ENCODE results near the gene TGM6.
A peak's percentile ranks its signal among the peaks of the same experiment; 100 is the strongest.
"Not testable (repeated sequence)": the region's sequence is repeated elsewhere in the genome, so short reads cannot be mapped to it uniquely, and the experiment has no call there.

Gene TGM6

DNA sequence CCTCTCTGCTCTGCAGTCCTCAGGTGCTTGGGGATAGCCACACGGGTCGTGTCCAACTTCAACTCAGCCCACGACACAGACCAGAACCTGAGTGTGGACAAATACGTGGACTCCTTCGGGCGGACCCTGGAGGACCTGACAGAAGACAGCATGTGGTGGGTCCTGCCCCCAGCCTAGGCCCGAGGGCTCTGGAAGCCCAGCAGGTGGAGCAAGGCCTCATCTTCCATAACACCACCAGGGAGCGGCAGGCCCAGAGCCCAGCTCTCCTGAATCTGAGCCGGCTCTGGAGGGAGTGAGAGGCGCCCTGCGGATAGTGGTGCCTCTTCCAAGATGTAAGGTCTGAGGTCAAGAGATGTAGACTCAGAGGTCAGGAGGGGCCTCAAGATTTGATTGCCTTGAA lies 19.6 kb downstream of the TGM6 start:
- no peak for DNase-seq

DNA sequence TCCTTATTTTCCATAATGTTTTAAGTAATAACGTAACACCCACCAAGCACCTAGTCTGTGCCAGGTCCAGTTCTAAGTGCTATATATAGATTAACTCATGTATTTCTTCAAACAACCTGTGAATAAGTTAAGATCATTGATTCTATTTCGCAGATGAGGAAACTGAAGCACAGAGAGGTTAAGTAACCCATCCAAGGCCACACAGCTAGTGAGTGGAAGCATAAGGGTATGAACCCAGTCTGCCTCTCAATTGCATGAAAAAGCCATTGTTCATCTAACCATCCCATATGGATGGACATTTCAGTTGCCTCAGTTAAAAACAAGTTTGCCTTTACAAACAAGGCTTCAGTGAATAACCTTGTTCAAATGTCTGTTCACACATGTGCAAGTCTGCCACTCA lies 20.8 kb downstream of the TGM6 start:
- DNase-seq, result no peak

DNA sequence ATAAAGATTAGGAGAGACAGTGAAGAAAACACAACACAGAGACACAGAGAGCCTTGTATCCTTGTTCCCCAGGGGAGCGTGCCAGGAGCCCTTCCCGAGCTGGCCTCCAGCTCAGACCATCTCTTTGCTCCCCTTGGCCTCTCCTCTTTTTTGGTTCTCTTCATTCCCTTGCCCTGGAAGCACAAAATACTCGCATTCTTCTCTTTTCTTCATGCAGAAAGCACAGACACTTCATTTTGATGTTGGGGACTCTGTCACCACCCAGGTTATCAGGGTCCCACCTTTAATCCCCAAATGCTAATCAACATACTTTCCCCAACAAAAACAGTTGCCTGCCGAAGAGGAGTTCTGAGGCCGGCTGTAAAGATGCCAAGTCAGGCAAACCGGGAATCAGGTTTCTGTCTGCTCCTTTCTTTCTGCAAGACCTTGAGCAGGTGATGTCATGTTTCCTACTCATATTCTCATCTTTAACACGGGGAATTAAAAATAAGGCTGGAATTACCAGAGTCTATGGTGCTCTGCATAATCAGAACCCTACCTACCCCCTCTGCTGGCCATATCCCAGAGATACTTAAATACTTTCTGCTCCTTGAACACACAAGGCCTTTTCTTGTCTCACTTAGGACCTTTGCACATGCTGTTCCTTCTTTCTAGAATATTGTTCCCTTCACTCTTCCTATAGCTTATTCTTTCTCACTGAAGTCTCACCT lies 21.7 kb downstream of the TGM6 start:
- DNase-seq, result peak; percentile 50

DNA sequence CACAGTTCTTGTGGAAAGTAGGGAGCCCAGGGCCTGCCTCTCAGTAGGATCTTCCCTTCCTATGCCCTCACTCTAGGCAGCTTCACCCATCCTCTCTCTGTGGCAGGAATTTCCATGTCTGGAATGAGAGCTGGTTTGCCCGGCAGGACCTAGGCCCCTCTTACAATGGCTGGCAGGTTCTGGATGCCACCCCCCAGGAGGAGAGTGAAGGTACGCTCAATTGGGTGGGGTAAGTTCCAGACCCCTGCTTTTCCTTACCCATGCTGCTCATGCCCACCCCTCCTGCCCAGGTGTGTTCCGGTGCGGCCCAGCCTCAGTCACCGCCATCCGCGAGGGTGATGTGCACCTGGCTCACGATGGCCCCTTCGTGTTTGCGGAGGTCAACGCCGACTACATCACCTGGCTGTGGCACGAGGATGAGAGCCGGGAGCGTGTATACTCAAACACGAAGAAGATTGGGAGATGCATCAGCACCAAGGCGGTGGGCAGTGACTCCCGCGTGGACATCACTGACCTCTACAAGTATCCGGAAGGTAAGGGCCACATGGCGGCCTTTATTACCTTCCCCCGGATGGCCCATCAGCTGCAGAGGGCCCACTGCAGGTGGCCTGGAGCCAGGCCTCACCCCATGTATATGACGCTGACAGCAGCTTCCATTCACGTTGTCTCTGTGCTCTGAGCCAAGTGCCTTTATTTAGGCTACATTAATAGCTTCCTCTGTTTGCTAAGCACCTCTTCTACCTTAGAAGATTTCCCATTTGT lies 22.8 kb downstream of the TGM6 start:
- no peak for DNase-seq

DNA sequence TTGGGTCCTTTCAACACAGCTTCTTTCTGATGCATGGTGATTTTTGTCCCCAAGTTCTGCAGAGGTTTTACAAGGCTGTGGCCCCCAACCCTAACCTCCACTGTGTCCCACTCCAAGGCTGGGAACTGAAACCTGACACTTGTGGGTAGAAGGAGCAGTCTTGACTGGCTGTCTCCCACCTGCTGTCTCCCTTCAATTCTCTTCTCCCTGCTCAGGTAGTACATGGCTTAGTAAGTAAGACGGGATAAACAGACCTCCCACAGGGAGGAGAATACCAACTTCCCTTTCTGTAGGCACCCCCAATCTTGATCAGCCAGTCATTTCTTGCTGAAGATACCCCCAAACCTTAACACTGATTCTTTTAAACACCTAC lies 25.0 kb downstream of the TGM6 start:
- no peak for DNase-seq

DNA sequence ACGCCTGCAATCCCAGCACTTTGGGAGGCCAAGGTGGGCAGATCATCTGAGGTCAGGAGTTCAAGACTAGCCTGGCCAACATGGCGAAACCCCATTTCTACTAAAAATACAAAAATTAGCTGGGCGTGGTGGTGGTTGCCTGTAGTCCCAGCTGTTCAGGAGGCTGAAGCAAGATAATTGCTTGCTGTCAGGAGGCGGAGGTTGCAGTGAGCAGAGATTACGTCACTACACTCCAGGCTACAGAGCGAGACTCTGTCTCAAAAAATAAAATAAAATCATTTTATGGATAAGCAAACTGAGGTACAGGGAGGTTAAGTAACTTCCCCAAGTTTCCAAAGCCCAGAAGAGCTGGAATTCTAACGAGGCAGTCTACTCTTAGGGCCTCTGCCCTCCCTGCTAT lies 26.7 kb downstream of the TGM6 start:
- DNase-seq, result not testable (repeated sequence)

DNA sequence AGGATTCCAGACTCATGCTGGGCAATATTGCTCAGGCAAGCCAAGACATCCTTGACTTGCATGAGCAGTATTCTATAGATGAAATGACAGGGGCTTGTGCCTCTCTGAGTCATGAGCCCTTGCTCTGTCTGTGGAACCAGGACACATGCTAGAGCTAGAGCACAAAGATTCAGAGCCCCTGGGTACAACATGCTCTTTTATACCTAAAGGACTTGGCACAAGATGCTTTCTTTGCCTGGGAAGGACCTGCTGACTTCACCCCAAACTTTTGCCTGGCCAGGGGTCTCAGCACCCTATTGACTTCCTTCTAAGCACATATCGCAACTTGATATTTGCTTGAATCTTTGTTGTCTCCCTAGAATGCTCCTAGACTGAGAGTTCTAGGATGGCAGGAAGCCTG lies 27.4 kb downstream of the TGM6 start:
- DNase-seq, result no peak

DNA sequence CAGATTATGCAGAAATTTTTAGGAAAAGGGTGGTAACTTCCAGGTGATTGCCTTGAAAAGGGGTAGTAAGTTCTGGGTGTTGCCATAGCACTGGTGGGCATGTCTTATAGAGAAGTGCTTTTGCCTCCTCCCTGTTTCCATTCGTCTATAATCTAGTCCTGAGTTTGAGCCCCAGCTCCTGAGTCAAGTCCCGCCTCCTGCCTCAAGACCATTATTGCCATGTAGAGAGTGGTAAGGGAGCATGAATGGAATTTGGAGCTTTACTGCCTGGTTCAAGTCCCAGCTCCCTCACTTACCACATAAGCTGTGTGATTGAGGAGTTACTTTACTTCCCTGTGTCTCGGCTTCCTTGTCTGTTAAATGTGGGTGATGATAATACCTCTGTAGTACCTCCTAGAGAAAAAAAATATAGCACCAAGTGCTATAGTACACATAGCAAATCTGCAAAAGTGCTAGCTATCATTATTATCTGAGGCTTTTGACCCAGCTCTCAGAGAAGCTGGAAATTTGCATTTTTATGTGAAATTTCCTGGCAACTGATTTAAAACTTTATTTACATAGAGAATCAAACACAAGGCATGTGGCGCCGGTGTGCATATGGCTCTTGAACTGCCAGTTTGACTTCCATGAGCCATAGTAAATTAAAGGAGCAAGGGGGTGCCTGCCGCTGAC lies 36.0 kb downstream of the TGM6 start:
- DNase-seq, result no peak

DNA sequence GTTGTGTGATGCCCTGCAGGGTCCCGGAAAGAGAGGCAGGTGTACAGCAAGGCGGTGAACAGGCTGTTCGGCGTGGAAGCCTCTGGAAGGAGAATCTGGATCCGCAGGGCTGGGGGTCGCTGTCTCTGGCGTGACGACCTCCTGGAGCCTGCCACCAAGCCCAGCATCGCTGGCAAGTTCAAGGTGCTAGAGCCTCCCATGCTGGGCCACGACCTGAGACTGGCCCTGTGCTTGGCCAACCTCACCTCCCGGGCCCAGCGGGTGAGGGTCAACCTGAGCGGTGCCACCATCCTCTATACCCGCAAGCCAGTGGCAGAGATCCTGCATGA lies 36.5 kb downstream of the TGM6 start:
- no peak for DNase-seq

DNA sequence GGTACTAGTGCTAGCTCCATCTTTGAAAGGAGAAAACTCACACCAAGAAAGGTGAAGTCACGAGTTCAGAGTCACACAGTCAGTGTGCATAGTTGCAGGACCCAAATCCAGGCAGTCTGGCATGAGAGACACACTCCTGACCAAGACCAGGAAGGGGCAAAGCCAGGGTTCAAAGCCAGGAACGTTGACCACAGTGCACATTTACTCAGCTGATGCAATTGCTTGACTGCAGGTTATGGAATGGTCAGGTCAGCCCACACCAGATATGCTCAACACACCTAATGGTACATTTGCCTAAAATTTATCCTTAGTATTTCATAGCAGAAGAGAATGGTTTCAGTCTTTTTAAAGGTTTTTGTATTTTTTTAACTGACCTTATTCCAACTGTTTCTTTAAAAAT lies 37.7 kb downstream of the TGM6 start:
- DNase-seq, result no peak

DNA sequence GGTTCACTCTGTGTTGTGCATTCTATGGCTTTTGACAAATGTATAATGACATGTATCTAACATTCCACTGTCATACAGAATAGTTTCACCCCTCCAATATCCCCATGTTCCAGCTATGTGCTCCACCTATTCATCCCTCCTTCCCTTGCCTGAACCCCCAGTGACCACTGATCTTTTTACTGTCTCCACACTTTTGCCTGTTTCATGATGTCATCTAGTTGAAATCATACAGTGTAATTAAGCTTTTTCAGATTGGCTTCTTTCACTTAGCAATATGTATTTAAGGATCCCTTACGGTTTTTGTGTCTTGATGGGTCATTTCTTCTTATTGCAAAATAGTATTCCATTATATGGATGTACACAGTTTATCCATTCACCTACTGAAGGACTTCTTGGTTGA lies 39.8 kb downstream of the TGM6 start:
- DNase-seq, result no peak

DNA sequence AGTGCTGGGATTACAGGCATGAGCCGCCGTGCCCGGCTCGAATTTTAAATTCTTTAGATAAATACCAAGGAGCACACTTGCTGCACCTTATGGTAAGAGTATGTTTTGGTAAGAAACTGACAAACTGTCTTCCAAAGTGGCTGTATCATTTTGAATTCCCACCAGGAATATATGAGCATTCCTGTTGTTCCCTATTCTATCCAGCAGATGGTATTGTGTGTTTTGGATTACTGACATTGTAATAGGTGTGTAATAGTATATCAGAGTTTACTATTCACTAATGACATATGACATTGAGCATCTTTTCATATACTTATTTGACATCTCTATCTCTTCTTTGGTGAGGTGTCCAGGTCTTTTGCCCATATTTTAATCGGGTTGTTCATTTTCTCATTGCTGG lies 40.5 kb downstream of the TGM6 start:
- no peak for DNase-seq

DNA sequence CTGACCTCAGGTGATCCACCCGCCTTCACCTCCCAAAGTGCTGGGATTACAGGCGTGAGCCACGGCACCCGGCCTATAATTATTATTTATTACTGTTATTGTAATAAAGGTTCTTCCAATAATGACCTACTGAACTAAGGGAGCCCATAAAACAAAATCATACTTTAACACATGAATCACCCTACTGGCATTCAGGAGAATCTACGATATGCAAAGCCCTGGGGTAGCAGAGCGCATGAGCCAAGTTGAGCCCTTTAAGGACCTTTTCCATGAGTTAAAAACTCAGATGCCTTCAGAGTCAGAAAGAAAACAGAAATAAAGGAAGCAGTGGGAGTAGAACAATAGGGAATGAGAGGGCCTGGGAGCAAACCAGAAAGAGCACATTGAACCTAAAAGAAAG lies 48.4 kb downstream of the TGM6 start:
- DNase-seq, result no peak

DNA sequence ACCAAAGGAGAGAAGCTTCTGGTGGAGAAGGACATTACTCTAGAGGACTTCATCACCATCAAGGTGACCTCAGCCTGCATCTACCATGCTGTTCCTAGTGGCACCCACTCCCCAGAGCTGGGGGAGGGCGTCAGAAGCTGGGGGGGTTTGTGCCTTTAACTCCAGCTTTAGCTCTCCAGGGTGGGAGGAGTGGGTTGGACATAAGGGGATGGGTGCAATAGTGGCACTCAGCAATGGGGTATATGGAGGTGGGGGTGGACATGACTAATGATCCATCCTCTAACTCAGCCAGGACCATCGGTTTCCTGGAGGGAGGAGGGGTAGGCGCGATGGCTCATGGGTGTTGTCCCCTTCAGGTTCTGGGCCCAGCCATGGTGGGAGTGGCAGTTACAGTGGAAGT lies 49.8 kb downstream of the TGM6 start:
- DNase-seq, result no peak

DNA sequence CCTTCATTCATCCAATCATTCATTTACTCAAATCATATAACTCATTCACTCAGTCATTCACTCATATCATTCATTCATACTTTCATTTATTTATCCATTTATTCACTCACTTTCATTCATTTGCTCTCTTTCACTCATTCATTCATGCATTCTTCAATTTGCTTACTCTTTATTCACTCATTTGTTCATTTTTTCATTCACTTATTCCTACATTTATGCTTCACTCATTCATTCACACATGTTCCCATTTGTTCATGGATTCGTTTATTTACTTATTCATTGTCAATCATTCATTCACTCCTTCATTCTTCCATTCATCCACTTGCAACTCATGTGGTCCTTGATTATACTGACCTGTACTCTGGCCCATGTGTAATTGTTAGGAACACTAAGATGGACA lies 50.5 kb downstream of the TGM6 start:
- DNase-seq, result no peak

DNA sequence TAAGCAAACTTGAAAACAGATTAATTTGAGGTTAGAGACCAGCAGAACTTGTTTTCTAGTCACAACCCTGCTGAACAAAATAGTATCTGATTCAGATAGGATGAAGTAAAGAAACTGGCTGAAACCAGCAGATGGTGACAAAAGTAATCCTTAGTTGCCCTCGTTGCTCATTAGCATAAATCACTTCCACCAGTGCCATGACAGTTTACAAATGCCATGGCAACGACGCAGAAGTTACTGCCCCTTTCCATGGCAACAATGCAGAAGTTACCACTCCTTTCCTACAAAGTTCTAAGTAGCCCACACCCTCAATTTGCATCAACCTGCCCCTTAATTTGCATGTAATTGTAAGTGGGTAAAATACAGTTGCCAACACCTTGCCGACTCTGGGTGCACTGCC lies 66.1 kb downstream of the TGM6 start:
- DNase-seq, result no peak

DNA sequence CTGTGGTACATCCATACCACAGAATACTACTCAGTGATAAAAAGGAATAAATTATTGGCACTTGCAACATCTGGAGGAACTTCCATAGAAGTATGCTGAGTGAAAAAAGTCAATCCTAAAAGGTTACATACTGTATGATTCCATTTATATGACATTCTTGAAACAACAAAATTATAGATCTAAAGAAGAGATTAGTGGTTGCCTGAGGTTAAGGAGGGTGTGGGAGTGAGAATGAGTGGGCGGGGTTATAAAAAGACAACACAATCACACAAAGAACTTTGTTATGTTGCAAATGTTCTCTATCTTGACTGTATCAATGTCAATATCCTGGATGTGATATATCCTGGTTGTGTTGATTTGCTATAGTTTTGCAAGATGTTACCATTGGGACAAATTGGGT lies 68.7 kb downstream of the TGM6 start:
- no peak for DNase-seq

DNA sequence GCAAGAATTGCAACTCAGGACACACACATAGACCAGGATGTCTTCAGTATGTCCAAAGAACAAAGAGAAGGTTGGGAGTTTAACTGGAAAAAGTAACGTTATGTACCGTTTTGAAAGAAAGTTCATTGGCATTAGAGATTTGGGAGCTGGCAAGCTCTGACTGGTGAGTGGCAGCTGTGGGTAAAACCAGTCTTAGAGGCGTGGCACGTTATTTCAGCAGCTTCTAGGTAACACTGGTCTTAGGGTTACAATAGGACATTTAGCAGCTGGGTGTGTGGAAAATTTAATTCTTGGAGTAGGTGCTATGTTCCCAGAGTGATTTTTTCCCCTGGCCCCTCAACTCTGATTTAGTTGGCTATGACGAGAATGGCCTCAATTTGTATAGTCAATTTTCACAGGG lies 70.7 kb downstream of the TGM6 start:
- DNase-seq, result no peak

DNA sequence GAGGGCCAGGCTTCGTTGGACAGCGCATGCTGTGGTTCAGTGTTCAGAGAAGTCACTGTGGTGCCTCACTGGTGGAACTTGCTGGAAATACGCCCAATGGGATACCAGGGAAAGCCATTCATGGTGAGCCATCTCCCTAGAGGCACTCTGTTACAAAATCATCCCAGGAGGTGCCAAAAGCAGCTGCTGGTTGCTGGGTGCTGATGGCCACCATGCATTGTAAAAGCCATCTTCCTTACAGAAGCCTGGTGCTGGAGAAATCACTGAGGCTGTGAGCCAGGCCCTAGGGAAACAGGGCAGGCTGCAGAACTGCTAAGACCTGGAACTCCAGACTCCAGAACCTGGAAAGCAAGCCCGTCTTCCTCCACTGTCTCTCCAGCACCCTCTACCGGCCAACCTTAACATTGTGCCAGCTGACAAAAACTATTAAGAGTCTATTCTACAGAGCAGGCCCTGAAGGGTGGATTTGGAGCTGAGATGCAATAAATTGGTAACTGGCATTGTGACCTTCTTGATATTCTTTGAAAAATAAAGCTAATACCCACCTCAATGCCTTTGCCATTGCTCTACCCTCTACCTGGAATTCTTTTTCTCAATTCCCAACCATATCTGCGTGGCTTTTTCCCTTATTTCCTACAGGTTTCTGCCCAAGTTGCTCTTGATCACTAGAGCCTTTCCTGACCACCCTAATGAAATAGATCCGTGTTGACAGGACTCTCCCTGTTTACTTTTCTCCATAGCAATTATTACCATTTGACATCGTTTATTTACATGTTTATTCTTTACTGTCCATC lies 71.4 kb downstream of the TGM6 start:
- DNase-seq, result peak; percentile 63

DNA sequence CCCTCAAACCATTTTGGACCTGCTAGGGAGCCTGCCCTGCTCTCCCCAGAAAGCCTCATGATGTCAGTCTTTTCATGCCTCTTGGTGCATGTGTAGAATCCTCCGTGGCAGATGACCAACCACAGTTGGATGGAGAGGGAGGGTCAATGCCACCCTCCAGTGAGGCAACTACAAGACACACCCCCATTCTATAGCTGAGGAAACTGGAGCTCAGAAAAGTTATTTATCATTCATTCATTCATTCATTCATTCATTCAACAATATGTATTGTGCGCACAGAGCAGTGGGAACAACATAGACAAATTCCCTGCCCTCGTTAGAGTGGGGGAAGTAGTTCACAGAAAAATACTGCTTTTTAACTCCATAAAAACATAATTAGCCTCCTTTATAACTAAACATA lies 73.1 kb downstream of the TGM6 start:
- DNase-seq, result no peak

DNA sequence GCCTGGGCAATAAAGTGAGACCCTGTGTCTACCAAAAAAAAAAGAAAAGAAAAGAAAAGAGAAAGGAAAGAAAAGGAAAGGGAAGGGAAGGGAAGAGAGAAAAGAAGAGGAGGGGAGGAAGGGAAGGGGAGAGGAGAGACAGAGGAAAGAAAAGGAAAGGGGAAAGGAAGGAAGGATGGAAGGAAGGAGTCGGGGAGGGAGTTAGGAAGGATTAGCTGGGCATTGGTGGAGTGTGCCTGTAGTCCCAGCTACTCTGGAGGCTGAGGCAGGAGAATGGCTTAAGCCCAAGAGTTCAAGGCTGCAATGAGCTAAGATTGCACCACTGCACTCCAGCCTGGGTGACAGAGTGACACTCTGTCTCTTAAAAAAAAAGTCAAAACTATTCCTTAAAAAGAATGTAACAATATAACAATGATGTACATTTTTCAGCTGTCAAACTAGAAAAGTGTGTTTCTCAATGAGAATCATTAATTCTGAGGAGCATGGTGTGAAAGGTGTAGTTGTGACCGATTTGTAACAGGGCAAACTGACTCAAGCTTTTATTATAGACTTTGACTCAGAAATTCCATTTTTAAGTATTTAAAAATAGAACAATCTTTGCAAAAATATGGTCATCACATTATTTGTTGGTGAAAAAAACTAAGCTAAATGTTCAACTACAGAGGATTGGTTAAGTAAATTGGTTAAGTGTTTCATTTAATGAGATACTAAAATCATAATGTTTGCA lies 75.2 kb downstream of the TGM6 start:
- DNase-seq, result no peak

DNA sequence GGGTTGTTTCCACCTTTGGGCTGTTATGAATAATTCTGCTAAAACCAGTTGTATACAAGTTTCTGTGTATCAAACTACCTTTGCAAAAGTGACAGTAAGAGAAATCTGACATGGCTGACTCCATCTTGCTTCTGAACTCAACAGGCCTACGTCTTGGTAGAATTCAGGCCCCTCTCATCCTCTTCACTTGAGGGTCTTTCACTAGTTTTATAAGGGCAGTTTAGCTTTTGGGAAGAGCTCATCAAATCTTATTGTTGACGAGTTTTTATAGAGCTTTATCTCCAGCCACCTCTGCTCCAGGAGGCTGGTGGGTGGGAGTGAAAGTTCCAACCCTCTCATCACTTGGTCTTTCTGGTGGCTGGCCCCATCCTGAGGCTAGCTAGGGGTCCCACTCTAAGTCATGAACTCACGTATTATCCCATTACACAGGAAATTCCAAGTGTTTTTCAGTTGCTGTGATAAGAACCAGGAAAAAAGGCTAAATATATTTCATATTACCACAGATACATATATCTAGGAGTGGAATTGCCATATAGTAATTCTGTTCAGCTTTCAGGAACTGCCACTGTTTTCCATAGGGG lies 78.3 kb downstream of the TGM6 start:
- no peak for DNase-seq

Measured in fibroblast of skin of right biceps (primary cell).